ENCODE data around the gene REEP3.

Gene REEP3

GRCh38 chr10:63600540-63600939, 79.3 kb downstream of the REEP3 start:
- Histone ChIP-seq H3K4me3 (IDR thresholded peaks at IDR 0.05; ENCODE audit: insufficient read depth, low read depth, low read length) (no peak overlapping the region), H3K9ac (no peak overlapping the region), H3K79me2 (ENCODE audit: insufficient read depth, low read depth) (no peaks in the 10 kb centered on the region), H4K20me1 (ENCODE audit: insufficient read depth) (no peaks in the 10 kb centered on the region), H3K36me3 (ENCODE audit: insufficient read depth) (no peaks in the 10 kb centered on the region), H3K27me3 (ENCODE audit: insufficient read depth, low read depth) (no peaks in the 10 kb centered on the region), H3K27ac (no peak overlapping the region), H3K4me1 (ENCODE audit: low read depth, poor library complexity, severe bottlenecking) (peaks cover 22% of the 10 kb centered on the region), H2AFZ (ENCODE audit: low read depth) (no peak overlapping the region), H3K4me2 (no peak overlapping the region)
- TF ChIP-seq CTCF (conservative IDR thresholded peaks at IDR 0.05; ENCODE audit: low read depth, low read length): no peak

GRCh38 chr10:63603709-63604445, 82.7 kb downstream of the REEP3 start:
- peak overlapping the region; percentile 29 for H3K4me2 ChIP-seq

GRCh38 chr10:63605197-63605967, 84.2 kb downstream of the REEP3 start:
- Histone ChIP-seq H2AFZ (ENCODE audit: low read depth) (no peak overlapping the region), H3K79me2 (ENCODE audit: insufficient read depth, low read depth) (no peaks in the 10 kb centered on the region), H3K27me3 (ENCODE audit: insufficient read depth, low read depth) (no peaks in the 10 kb centered on the region), H4K20me1 (ENCODE audit: insufficient read depth) (no peaks in the 10 kb centered on the region), H3K27ac (peak overlapping the region; percentile 9; the same call in 1 of the 2 replicates), H3K9ac (no peak overlapping the region), H3K36me3 (ENCODE audit: insufficient read depth) (no peaks in the 10 kb centered on the region), H3K4me1 (ENCODE audit: low read depth, poor library complexity, severe bottlenecking) (peaks cover 22% of the 10 kb centered on the region), H3K4me2 (no peak overlapping the region), H3K4me3 (IDR thresholded peaks at IDR 0.05; ENCODE audit: insufficient read depth, low read depth, low read length) (no peak overlapping the region)
- TF ChIP-seq CTCF (conservative IDR thresholded peaks at IDR 0.05; ENCODE audit: low read depth, low read length): no peak

More at GRCh38 chr10:63603709-63604445, 82.7 kb downstream of the REEP3 start:
- Histone ChIP-seq H3K27ac (peak overlapping the region; percentile 16; the same call in 1 of the 2 replicates), H3K79me2 (ENCODE audit: insufficient read depth, low read depth) (no peaks in the 10 kb centered on the region), H3K4me1 (ENCODE audit: low read depth, poor library complexity, severe bottlenecking) (peaks cover 22% of the 10 kb centered on the region), H2AFZ (ENCODE audit: low read depth) (no peak overlapping the region), H3K9ac (no peak overlapping the region), H4K20me1 (ENCODE audit: insufficient read depth) (no peaks in the 10 kb centered on the region), H3K27me3 (ENCODE audit: insufficient read depth, low read depth) (no peaks in the 10 kb centered on the region), H3K4me3 (IDR thresholded peaks at IDR 0.05; ENCODE audit: insufficient read depth, low read depth, low read length) (no peak overlapping the region), H3K36me3 (ENCODE audit: insufficient read depth) (no peaks in the 10 kb centered on the region)
- no peak for TF ChIP-seq CTCF (conservative IDR thresholded peaks at IDR 0.05; ENCODE audit: low read depth, low read length)

DNA sequence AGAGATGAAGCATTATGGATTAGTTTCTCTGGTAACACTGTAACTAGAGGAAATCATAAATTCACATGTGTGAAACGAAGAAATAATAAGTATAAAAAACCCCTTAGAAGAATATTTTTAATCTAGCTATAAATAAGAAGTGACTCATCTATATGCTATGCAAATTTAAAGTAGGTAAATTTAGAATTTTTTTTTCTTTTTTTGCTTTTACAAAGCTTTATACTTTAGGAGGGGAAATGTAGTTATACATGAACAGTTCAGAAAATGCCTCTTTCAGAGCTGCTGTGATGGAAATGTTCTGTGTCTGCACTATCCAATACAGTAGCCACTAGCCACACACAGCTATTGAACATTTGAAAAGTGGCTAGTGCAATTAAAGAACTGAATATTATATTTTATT, 87.3 kb downstream of the REEP3 start:
- H3K79me2 ChIP-seq (ENCODE audit: insufficient read depth, low read depth): no peaks in the 10 kb centered on the region
- H3K36me3 ChIP-seq (ENCODE audit: insufficient read depth): no peaks in the 10 kb centered on the region
- peaks cover 15% of the 10 kb centered on the region for H3K4me1 ChIP-seq (ENCODE audit: low read depth, poor library complexity, severe bottlenecking)
- TF ChIP-seq CTCF (conservative IDR thresholded peaks at IDR 0.05; ENCODE audit: low read depth, low read length): no peak
- no peaks in the 10 kb centered on the region for H4K20me1 ChIP-seq (ENCODE audit: insufficient read depth)
- H3K27ac ChIP-seq: no peak overlapping the region
- H3K27me3 ChIP-seq (ENCODE audit: insufficient read depth, low read depth): no peaks in the 10 kb centered on the region
- H3K4me2 ChIP-seq: no peak overlapping the region
- no peak overlapping the region for H2AFZ ChIP-seq (ENCODE audit: low read depth)
- H3K9ac ChIP-seq: no peak overlapping the region
- H3K4me3 ChIP-seq (IDR thresholded peaks at IDR 0.05; ENCODE audit: insufficient read depth, low read depth, low read length): no peak overlapping the region

Measured in KMS-11 (cell line).